ENCODE measurements around the gene BTLA.

The BTLA gene

DNA sequence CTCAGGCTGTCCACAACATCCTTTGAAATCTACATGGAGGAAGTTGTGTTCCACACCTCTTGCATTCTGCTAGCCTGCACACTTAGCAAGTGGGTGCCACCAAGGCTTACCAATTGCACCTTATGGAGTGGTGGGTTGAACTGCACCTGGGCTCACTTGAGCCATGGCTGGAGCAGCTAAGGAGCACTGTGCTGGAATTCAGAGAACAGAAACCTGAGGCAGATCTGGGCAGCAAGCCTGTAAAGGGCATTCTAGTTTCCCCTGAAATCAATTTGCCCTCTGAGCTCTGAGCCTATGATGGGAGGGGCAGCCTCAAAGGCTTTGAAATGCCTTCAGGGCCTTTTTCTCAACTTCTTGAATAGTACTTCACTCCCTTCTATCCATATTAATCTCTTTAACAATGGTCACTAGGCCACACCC, 18.0 kb downstream of the BTLA start:
- DNase-seq (ENCODE audit: extremely low spot score), result no peak
- TF ChIP-seq HDGF (IDR thresholded peaks at IDR 0.05; ENCODE audit: borderline replicate concordance), result no peak
- TF ChIP-seq ELF4 (IDR thresholded peaks at IDR 0.05), result no peak
- no peak for TF ChIP-seq LEF1 (IDR thresholded peaks at IDR 0.05; ENCODE audit: borderline replicate concordance)
- no peak for TF ChIP-seq FOXA1 (IDR thresholded peaks at IDR 0.05)
- TF ChIP-seq ARNT (IDR thresholded peaks at IDR 0.05), result no peak
- no peak for TF ChIP-seq SUZ12 (IDR thresholded peaks at IDR 0.05)
- no peak for TF ChIP-seq FOXM1 (IDR thresholded peaks at IDR 0.05; ENCODE audit: borderline replicate concordance)
- TF ChIP-seq ZNF384 (IDR thresholded peaks at IDR 0.05), result no peak
- no peak for TF ChIP-seq SP1 (IDR thresholded peaks at IDR 0.05)
- no peak for TF ChIP-seq FOXK2 (IDR thresholded peaks at IDR 0.05)
- no peak for TF ChIP-seq TARDBP (IDR thresholded peaks at IDR 0.05)
- no peak for TF ChIP-seq CTBP1 (IDR thresholded peaks at IDR 0.05; ENCODE audit: borderline replicate concordance)
- no peak for TF ChIP-seq L3MBTL2 (conservative IDR thresholded peaks at IDR 0.05)
- TF ChIP-seq NFRKB (IDR thresholded peaks at IDR 0.05), result no peak
- no peak for TF ChIP-seq BHLHE40 (IDR thresholded peaks at IDR 0.05; ENCODE audit: borderline replicate concordance)
- TF ChIP-seq PKNOX1 (IDR thresholded peaks at IDR 0.05), result no peak
- CTCF ChIA-PET, result no interaction called here
- POLR2A ChIA-PET, result no interaction called here

GRCh38 chr3:112477891-112478290, 21.4 kb downstream of the BTLA start:
- DNase-seq (ENCODE audit: extremely low spot score), result no peak
- ChIA-PET CTCF (no interaction called here), POLR2A (no interaction called here)
- TF ChIP-seq HDGF (IDR thresholded peaks at IDR 0.05; ENCODE audit: borderline replicate concordance), result no peak
- TF ChIP-seq FOXM1 (IDR thresholded peaks at IDR 0.05; ENCODE audit: borderline replicate concordance), result no peak
- no peak for TF ChIP-seq ARNT (IDR thresholded peaks at IDR 0.05)
- no peak for TF ChIP-seq FOXA1 (IDR thresholded peaks at IDR 0.05)
- TF ChIP-seq LEF1 (IDR thresholded peaks at IDR 0.05; ENCODE audit: borderline replicate concordance), result no peak
- TF ChIP-seq CTBP1 (IDR thresholded peaks at IDR 0.05; ENCODE audit: borderline replicate concordance), result no peak
- TF ChIP-seq ELF4 (IDR thresholded peaks at IDR 0.05), result no peak
- no peak for TF ChIP-seq BHLHE40 (IDR thresholded peaks at IDR 0.05; ENCODE audit: borderline replicate concordance)
- TF ChIP-seq NFRKB (IDR thresholded peaks at IDR 0.05), result no peak
- no peak for TF ChIP-seq FOXK2 (IDR thresholded peaks at IDR 0.05)
- TF ChIP-seq TARDBP (IDR thresholded peaks at IDR 0.05), result no peak
- no peak for TF ChIP-seq SUZ12 (IDR thresholded peaks at IDR 0.05)
- TF ChIP-seq PKNOX1 (IDR thresholded peaks at IDR 0.05), result no peak
- TF ChIP-seq SP1 (IDR thresholded peaks at IDR 0.05), result no peak
- no peak for TF ChIP-seq ZNF384 (IDR thresholded peaks at IDR 0.05)
- TF ChIP-seq L3MBTL2 (conservative IDR thresholded peaks at IDR 0.05), result no peak

GRCh38 chr3:112476346-112476745, 22.9 kb downstream of the BTLA start:
- CTCF ChIA-PET, result no interaction called here
- DNase-seq (ENCODE audit: extremely low spot score), result no peak
- POLR2A ChIA-PET, result no interaction called here
- TF ChIP-seq TARDBP (IDR thresholded peaks at IDR 0.05) (no peak), NFRKB (IDR thresholded peaks at IDR 0.05) (no peak), FOXM1 (IDR thresholded peaks at IDR 0.05; ENCODE audit: borderline replicate concordance) (no peak), SP1 (IDR thresholded peaks at IDR 0.05) (no peak), BHLHE40 (IDR thresholded peaks at IDR 0.05; ENCODE audit: borderline replicate concordance) (no peak), HDGF (IDR thresholded peaks at IDR 0.05; ENCODE audit: borderline replicate concordance) (no peak), LEF1 (IDR thresholded peaks at IDR 0.05; ENCODE audit: borderline replicate concordance) (no peak), L3MBTL2 (conservative IDR thresholded peaks at IDR 0.05) (no peak), FOXK2 (IDR thresholded peaks at IDR 0.05) (no peak), PKNOX1 (IDR thresholded peaks at IDR 0.05) (no peak)

DNA sequence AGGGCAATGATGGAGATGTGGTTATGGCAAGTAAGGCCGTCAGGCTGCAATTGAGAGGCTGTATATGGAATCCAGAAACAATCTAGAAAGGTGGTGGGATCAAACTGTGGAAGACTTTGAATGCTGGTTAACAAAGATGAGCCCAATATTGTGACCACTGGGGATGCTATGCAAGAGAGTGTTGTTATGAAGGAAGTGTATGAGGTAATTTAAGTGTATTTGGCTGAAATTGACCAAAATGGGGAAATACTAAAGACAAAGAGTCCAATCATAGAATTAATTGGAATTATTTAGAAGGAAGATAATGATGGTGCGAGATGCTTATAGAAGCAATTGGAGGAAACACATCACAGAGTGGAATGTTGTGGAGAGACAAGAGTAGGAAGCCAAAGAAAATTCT, 24.5 kb downstream of the BTLA start:
- ChIA-PET CTCF (no interaction called here), POLR2A (no interaction called here)
- DNase-seq (ENCODE audit: extremely low spot score), result no peak
- TF ChIP-seq FOXM1 (IDR thresholded peaks at IDR 0.05; ENCODE audit: borderline replicate concordance) (no peak), ELF4 (IDR thresholded peaks at IDR 0.05) (no peak), SP1 (IDR thresholded peaks at IDR 0.05) (no peak), NFRKB (IDR thresholded peaks at IDR 0.05) (no peak), LEF1 (IDR thresholded peaks at IDR 0.05; ENCODE audit: borderline replicate concordance) (no peak), CTBP1 (IDR thresholded peaks at IDR 0.05; ENCODE audit: borderline replicate concordance) (no peak), BHLHE40 (IDR thresholded peaks at IDR 0.05; ENCODE audit: borderline replicate concordance) (no peak), ZNF384 (IDR thresholded peaks at IDR 0.05) (no peak), HDGF (IDR thresholded peaks at IDR 0.05; ENCODE audit: borderline replicate concordance) (no peak)

- no peak for TF ChIP-seq SUZ12 (IDR thresholded peaks at IDR 0.05)
- no peak for TF ChIP-seq PKNOX1 (IDR thresholded peaks at IDR 0.05)
- TF ChIP-seq BHLHE40 (IDR thresholded peaks at IDR 0.05; ENCODE audit: borderline replicate concordance), result no peak
- TF ChIP-seq HDGF (IDR thresholded peaks at IDR 0.05; ENCODE audit: borderline replicate concordance), result no peak
- TF ChIP-seq FOXK2 (IDR thresholded peaks at IDR 0.05), result no peak
- no peak for TF ChIP-seq FOXM1 (IDR thresholded peaks at IDR 0.05; ENCODE audit: borderline replicate concordance)
- no peak for TF ChIP-seq CTBP1 (IDR thresholded peaks at IDR 0.05; ENCODE audit: borderline replicate concordance)
- TF ChIP-seq L3MBTL2 (conservative IDR thresholded peaks at IDR 0.05), result no peak
- ChIA-PET CTCF (no interaction called here), POLR2A (no interaction called here)
- no peak for DNase-seq (ENCODE audit: extremely low spot score)
These were observed 26.6 kb downstream of the BTLA start for GRCh38 chr3:112472691-112473090.

Measured in HEK293T (cell line).